ENCODE data around the gene TFCP2L1.

TFCP2L1 gene

GRCh38 chr2:121263996-121264715 is 20.8 kb downstream of the TFCP2L1 start:
- no peak for DNase-seq

- DNase-seq: no peak
Measured at GRCh38 chr2:121260370-121261154, 24.4 kb downstream of the TFCP2L1 start.

DNA sequence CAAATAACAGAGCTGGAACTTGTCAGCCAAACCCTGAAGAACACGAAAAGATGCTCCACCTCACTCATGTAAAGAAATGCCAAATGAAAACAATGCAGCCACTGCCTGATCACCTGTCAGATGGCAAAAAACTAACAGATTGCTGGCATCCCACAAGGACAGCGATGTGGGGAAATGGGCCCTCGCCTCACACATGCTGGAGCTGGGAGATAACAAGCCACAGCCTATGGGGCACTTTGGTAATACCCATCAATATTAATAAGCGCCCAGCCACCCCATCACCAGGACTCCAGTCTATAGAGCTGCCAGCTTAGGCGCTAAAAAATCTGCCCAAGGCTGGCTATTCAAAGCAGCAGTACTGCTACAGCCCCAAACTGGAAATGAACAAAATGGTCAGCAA is 27.0 kb downstream of the TFCP2L1 start:
- no peak for DNase-seq

- no peak for DNase-seq
Measured at GRCh38 chr2:121257480-121257840, 27.5 kb downstream of the TFCP2L1 start.

DNA sequence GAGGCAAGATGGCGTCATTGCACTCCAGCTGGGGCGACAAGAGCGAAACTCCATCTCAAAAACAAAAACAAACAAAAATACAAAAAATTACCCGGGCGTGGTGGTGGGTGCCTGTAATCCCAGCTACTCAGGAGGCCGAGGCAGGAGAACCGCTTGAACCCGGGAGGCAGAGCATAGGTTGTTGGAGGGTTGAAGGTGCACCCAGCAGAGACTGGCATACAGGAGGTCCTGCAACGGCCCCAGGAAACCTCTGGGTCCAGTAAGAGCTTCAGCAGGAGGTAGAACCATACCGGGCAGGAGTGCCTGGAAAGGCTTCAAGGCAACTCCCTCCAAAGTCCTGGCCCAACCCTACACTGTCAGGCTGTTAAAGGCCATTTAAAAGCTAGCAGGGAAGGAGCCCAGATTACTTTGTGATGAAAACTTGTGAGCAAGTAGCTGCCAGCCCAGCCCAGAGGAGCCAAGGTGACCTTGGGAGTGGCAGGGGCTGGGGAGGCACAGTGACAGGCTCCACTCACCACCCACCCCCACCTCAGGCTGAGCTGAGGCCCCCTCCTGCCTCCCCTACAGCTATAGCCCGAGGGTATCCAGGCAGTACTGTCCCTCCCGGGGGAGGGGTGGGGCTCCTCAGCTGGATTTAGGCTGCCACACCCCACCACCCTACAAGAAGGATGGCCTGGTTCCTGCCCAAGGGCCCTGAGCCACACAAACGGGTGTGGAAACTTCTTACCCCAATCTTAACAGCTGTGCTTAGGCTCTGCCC is 28.1 kb downstream of the TFCP2L1 start:
- DNase-seq: no peak

GRCh38 chr2:121255358-121255757 is 29.6 kb downstream of the TFCP2L1 start:
- no peak for DNase-seq

- DNase-seq: no peak
Measured at GRCh38 chr2:121254748-121255147, 30.3 kb downstream of the TFCP2L1 start.

DNA sequence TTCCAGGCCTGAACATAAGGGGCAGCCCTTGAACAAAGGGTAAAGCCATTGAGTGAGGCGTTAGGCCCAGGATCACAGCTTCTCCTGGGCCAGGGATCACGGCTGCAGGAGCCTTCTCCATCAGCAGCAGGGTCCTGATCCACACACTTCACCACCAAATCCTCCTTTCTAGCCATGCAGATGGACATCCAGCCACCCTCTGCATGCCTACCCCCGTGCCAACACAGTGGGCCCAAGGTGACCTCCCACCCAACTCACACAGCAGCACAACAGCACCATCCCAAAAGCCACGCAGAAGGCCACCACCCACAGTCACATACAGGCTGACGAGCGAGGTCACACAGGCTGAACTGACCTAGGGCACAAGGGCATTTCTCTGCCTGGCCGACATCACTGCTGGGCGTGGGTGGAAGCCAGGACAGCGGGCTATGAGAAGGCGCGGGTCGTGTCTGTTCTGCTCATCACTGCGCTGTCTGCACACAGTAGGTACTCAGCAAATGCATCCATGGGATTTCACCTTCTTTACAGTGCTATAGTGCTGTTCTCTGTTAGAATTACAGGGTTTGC is 31.2 kb downstream of the TFCP2L1 start:
- DNase-seq: no peak

DNA sequence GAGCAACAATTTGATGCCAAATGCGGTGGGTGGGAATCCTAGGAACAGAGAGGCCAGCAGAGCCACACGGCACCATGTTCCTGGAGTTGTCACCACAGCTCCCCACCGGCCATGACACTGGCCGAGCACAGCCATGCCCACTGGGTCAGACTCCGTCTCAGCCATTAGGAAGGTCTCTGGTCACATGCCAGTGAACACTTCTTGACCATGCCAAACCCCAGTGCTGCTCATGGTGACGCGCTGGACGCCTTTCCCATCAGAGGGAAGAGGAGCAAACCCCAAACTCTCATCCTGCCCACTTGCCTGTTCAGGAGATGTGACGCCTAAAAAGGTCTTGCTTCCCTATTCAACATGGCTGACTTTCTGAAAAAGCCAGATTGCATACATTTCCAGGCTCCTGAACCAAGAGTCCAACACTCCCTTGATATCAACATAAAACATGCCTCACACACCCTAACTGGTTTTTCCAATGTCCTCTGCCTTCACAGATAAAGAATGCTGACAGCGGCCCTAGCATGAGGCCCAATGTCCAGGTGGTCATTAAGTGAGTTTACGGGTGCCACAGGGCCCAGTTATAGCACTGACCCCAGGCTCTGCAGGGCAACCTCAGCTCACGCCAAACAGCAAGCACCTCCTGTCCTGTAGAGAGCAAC is 31.9 kb downstream of the TFCP2L1 start:
- no peak for DNase-seq

DNA sequence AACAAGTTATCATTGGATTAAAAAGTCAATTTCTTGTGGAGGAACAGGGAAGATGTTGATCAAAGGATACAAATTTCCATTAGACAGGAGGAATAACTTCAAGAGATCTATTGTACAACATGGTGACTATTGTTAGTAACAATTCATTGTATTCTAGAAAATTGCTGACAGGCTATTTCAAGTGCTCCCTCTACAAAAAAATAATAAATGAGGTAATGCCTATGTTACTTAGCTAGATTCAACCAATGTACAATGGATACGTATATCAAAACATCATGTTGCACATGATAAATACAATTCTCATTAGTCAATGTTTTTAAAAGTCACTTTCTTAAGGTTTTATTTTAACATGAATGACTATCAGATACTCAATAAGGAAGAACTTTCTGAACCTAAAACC is 33.5 kb downstream of the TFCP2L1 start:
- no peak for DNase-seq

DNA sequence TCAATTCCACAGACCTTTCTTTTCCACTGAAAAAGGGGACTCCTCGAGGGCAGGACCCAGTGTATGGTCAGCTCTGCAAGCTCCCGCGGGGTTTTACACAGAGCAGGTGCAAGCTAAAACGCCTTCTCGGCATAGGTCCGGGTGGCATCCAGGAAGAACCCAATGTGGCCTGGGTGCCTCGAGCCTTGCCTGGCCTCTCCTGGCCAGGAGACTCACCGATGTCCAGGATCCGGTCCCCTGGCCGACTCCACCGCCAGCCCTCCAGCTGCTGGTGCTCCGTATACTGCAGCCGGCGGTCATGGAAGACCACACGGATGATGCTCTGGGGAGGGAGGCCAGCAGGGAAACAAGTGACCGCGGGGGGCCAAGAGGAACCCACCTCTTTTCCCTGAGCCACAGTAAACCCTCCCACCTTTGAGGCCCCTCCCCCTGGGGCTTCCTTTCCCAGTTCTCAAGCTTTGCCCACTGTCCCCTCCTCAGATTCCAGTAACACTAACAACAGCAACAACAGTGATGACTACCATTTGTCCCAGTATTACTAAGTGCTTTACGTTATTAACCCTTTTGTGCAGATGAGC is 36.1 kb downstream of the TFCP2L1 start:
- DNase-seq: no peak

DNA sequence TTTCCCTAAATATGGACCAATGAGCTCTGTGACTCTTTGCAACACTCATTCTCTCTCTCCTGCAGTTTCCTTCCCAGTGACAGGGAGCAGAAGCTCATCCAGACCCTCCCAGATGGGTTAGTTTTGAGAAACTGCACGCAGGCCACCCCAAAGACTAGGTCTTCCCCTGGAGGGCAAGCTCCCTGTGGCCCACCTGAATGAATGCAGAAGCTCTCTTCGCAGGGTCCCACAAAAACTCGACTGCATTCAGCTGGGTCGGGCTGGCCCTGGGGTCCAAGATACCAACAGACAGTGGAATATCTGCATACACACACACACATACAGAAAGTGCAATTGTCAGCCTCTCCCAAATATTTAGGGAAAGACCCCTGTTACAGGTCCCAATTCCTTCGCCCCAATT is 37.0 kb downstream of the TFCP2L1 start:
- DNase-seq: no peak

GRCh38 chr2:121247534-121247933 is 37.5 kb downstream of the TFCP2L1 start:
- no peak for DNase-seq

DNA sequence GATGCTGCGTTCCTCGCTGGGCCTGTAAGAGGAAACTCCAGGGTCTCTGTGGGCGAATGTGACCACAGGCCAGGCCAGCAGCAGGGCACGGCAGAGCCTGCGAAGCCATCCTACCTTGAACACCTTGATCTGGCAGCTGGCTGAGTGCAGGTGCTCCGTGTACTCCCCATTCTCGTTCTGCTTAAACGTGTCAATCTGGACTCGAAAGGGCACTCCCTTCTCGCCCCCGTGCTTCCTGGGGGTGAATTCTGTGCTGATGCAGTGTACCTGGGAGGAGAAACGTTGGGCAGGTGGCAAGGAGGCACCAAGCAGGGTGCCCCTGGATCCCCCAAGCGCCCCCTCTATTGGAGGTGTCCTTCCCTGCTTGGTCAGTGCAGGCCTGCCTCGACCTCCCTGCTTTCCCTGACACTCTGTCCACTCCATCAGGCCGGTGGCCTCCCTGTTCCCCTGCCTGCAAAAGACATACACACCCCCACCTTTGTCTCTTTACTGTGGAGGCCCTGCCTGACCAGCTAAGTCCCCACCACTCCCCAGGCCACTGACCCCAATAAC is 38.2 kb downstream of the TFCP2L1 start:
- DNase-seq: no peak

- no peak for DNase-seq
Measured at GRCh38 chr2:121245913-121246312, 39.1 kb downstream of the TFCP2L1 start.

DNA sequence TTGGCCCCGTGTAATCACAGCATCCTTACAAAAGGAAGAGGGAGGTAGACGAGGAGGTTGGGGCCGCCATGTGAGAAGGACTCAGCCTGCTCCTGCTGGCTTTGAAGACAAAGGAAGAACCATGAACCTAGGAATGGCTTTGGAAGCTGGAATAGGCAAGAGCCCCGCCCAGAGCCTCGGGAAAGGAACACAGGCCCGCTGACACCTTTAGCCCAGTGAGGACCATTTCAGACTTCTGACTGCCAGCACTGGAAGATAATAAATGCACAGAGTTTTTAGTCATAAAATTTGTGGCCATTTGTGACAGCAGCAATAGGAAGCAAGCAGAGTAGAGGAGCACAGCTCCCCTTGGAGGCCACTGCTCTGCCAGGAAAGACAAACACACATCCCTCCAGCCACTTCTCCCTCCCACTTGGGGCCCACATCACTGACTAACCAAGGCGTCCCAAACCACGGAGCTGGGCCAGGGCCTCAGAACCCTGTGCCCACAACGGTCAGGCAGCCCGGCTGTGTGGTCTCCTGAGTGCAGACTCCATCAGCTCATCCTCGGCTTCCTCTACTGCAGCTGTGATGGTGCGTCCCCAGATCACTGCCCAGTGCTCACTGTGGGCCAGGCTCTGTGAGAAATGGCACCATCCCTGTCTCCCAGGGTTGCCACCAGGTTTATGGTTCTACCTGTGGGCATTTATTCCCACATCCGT is 39.7 kb downstream of the TFCP2L1 start:
- DNase-seq: no peak

- no peak for DNase-seq
Measured at GRCh38 chr2:121244616-121245015, 40.4 kb downstream of the TFCP2L1 start.

GRCh38 chr2:121243821-121244460 is 41.1 kb downstream of the TFCP2L1 start:
- no peak for DNase-seq

DNA sequence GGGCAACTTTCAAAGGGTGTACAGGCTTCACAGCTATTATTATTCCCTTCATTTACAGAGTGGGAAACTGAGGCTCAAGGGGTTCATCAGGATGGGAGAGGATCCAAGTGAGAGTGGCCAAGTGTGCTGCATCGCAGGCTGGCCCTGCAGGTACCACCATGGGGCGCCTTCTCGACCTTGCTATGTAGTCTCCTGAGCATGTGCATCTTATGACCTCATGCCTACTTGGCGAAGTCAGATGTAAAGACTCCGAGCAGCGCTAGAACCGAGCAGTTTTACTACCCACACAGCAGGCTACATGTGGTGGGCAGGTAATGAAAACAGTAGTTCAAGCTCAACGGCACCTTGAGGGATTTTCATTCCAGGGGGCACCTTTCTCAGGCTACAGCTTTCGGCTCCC is 42.0 kb downstream of the TFCP2L1 start:
- no peak for DNase-seq

DNA sequence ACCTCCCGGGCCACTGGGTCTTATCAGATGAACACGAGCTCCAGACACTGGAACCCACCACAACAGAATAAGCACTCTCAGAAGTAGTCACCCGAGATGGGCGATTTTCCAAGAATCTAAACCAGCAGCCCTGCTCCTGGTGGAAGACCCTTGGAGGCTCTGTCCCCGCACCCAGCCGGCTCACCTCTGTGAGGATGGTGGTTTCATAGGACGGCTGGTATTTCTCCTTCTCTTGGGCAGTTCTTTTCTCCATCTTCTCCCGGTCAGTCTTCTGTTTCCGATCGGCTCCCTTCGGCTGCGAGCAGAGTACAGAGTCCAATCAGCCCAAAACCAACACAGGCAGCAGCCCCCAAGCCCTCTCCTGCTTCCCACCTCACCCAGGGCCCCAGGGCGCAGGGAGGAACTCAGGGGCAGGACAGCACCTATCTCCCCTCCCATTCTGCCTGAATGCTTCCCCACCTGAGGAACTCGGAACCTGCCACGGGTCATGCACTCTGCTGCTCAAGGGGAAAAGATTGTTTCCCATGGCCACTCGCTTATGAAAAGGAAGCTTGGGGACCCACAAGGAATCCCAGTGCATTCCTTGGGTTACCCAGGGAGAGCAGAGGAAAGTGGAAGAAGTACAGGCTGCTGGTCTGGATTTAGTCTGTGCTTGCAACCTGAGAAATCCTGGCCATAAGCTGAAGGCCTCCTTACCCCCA is 42.7 kb downstream of the TFCP2L1 start:
- no peak for DNase-seq
